IMR-90 (cell line): Measurements from ENCODE around the gene MTMR3. TPM values are rescaled to one million over a fixed set of nuclear protein-coding genes. Genes with fewer than 3 reads are reported as not detected.

ENCODE experiments used
- ATAC-seq: fragments of 200-7000 bp; cut with Tn5 transposase; 2 replicates; pipeline ENCODE4 v1.9.1; 2020; ENCODE audit warnings: low read depth, mild to moderate bottlenecking, moderate library complexity
- BruUV-seq: library from RNA; stranded (reverse); fragments of 400-500 nt; replicated peaks from 2 replicates; lab custom pipeline; 2021; lab: Mats Ljungman, UMichigan
- CTCF ChIA-PET: fragments of 300-600 bp; formaldehyde crosslinking; extraction: SDS; loops from one replicate; lab custom pipeline; 2021; ENCODE audit warnings: antibody characterized with exemption; lab: Yijun Ruan, JAX
- POLR2A ChIA-PET: fragments of 300-600 bp; sonication (Branson Sonifier 250); formaldehyde crosslinking; loops from one replicate; lab custom pipeline; 2022; ENCODE audit warnings: antibody characterized with exemption; ENCODE audit not compliant: unreplicated experiment; lab: Charles Lee
- DNase-seq: peaks from one replicate; pipeline ENCODE4 v3.0.0; 2013
- H2AFZ ChIP-seq: replicated peaks from 2 replicates; pipeline ENCODE3; 2013; ENCODE audit warnings: low read length, mild to moderate bottlenecking; ENCODE audit not compliant: poor library complexity
- H2AK5ac ChIP-seq: 2 replicates; pipeline ENCODE4 v1.6.1; 2013; ENCODE audit warnings: low read depth, low read length, inconsistent platforms
- H2AK9ac ChIP-seq: replicated peaks from 2 replicates; pipeline ENCODE3; 2013; ENCODE audit warnings: mild to moderate bottlenecking, low read depth, low read length, moderate library complexity; ENCODE audit not compliant: poor library complexity
- H2BK120ac ChIP-seq: 2 replicates; pipeline ENCODE4 v1.6.1; 2013; ENCODE audit warnings: low read depth, low read length, inconsistent platforms
- H2BK15ac ChIP-seq: 3 replicates; pipeline ENCODE4 v1.6.1; 2013; ENCODE audit warnings: low read depth, low read length, inconsistent platforms
- H2BK20ac ChIP-seq: 2 replicates; pipeline ENCODE4 v1.6.1; 2013; ENCODE audit warnings: low read depth, mild to moderate bottlenecking, inconsistent platforms, low read length, moderate library complexity
- H2BK5ac ChIP-seq: 2 replicates; pipeline ENCODE4 v1.6.1; 2013; ENCODE audit warnings: mild to moderate bottlenecking, low read depth, low read length, inconsistent platforms; ENCODE audit not compliant: poor library complexity, severe bottlenecking
- H3K14ac ChIP-seq: replicated peaks from 2 replicates; pipeline ENCODE4 v1.6.1; 2013; ENCODE audit warnings: low read depth, low read length, inconsistent platforms
- H3K18ac ChIP-seq: 2 replicates; pipeline ENCODE4 v1.6.1; 2013; ENCODE audit warnings: low read depth, low read length, control low read depth
- H3K23ac ChIP-seq: 2 replicates; pipeline ENCODE4 v1.6.1; 2013; ENCODE audit warnings: low read depth, low read length, inconsistent platforms
- H3K27ac ChIP-seq: 2 replicates; pipeline ENCODE4 v1.5.1; 2013; ENCODE audit warnings: mild to moderate bottlenecking, control low read depth, low read length; ENCODE audit not compliant: insufficient read depth
- H3K27me3 ChIP-seq: 2 replicates; pipeline ENCODE4 v1.6.1; 2013; ENCODE audit warnings: low read length; ENCODE audit not compliant: control insufficient read depth, insufficient read depth
- H3K36me3 ChIP-seq: 2 replicates; pipeline ENCODE4 v1.6.1; 2013; ENCODE audit warnings: low read length, mixed read lengths; ENCODE audit not compliant: control insufficient read depth, insufficient read depth
- H3K4ac ChIP-seq: 2 replicates; pipeline ENCODE4 v1.6.1; 2013; ENCODE audit warnings: low read depth, low read length, inconsistent platforms
- H3K4me1 ChIP-seq: 2 replicates; pipeline ENCODE4 v1.6.1; 2013; ENCODE audit warnings: low read length, mixed read lengths; ENCODE audit not compliant: control insufficient read depth, insufficient read depth
- H3K4me2 ChIP-seq: 2 replicates; pipeline ENCODE4 v1.6.1; 2013; ENCODE audit warnings: low read depth, mild to moderate bottlenecking, control low read depth, low read length, moderate library complexity
- H3K4me3 ChIP-seq: 2 replicates; pipeline ENCODE4 v1.5.1; 2013; ENCODE audit warnings: low read depth, mild to moderate bottlenecking, control low read depth, low read length, moderate library complexity; ENCODE audit not compliant: insufficient read depth
- H3K56ac ChIP-seq: 2 replicates; pipeline ENCODE4 v1.6.1; 2013; ENCODE audit warnings: low read length, inconsistent platforms; ENCODE audit not compliant: insufficient read depth; ENCODE audit errors: extremely low read depth
- H3K79me1 ChIP-seq, 2 experiments: 2 replicates each; pipeline ENCODE4 v1.6.1; 2013; ENCODE audit warnings: low read length in 2 of 2, inconsistent platforms in 1 of 2, low read depth in 1 of 2
- H3K9ac ChIP-seq: 2 replicates; pipeline ENCODE4 v1.6.1; 2013; ENCODE audit warnings: low read depth, low read length, control low read depth
- H3K9me1 ChIP-seq: 2 replicates; pipeline ENCODE4 v1.6.1; 2013; ENCODE audit warnings: low read length, inconsistent platforms; ENCODE audit not compliant: insufficient read depth
- H3K9me3 ChIP-seq: 2 replicates; pipeline ENCODE4 v1.6.1; 2013; ENCODE audit warnings: low read length; ENCODE audit not compliant: control insufficient read depth, insufficient read depth
- H4K20me1 ChIP-seq: 2 replicates; pipeline ENCODE4 v1.6.1; 2013; ENCODE audit warnings: low read length, inconsistent platforms; ENCODE audit not compliant: insufficient read depth
- H4K5ac ChIP-seq: 2 replicates; pipeline ENCODE4 v1.6.1; 2013; ENCODE audit warnings: mild to moderate bottlenecking, low read depth, low read length, control low read depth
- H4K8ac ChIP-seq, 2 experiments: 2 replicates each; pipeline ENCODE4 v1.6.1; 2013; ENCODE audit warnings: low read depth in 2 of 2, low read length in 2 of 2, control low read depth in 1 of 2, inconsistent platforms in 1 of 2
- H4K91ac ChIP-seq: 2 replicates; pipeline ENCODE4 v1.6.1; 2013; ENCODE audit warnings: low read depth, low read length, inconsistent platforms; ENCODE audit not compliant: insufficient read depth
- BHLHE40 ChIP-seq: fragments of 150-350 bp; IDR thresholded peaks from 2 replicates; pipeline ENCODE4 v1.6.1; 2016; ENCODE audit warnings: mild to moderate bottlenecking, low read depth, low read length
- CEBPB ChIP-seq: IDR thresholded peaks from 2 replicates; pipeline ENCODE4 v1.6.1; 2012; ENCODE audit warnings: low read depth, low read length, improper control_type of control experiment
- CHD1 ChIP-seq: IDR thresholded peaks from 2 replicates; pipeline ENCODE4 v1.6.1; 2012; ENCODE audit warnings: low read depth, low read length, improper control_type of control experiment
- FOS ChIP-seq: fragments of 150-350 bp; IDR thresholded peaks from 2 replicates; pipeline ENCODE4 v1.6.1; 2016; ENCODE audit warnings: low read depth, low read length
- MAFK ChIP-seq: IDR thresholded peaks from 2 replicates; pipeline ENCODE4 v1.6.1; 2012; ENCODE audit warnings: low read depth, low read length, improper control_type of control experiment
- MAZ ChIP-seq: IDR thresholded peaks from 2 replicates; pipeline ENCODE4 v1.6.1; 2012; ENCODE audit warnings: low read depth, mild to moderate bottlenecking, low read length, improper control_type of control experiment, moderate library complexity, borderline replicate concordance
- MXI1 ChIP-seq: IDR thresholded peaks from 2 replicates; pipeline ENCODE4 v1.6.1; 2012; ENCODE audit warnings: low read depth, mild to moderate bottlenecking, low read length, moderate library complexity, borderline replicate concordance
- NFE2L2 ChIP-seq: fragments of 150-350 bp; IDR thresholded peaks from 2 replicates; pipeline ENCODE4 v1.6.1; 2016; ENCODE audit warnings: low read depth, mild to moderate bottlenecking, low read length
- POLR2A ChIP-seq: IDR thresholded peaks from 2 replicates; pipeline ENCODE4 v1.6.1; 2012; ENCODE audit warnings: mild to moderate bottlenecking, low read depth, low read length
- RAD21 ChIP-seq: IDR thresholded peaks from 2 replicates; pipeline ENCODE4 v1.6.1; 2012; ENCODE audit warnings: low read length, improper control_type of control experiment
- RCOR1 ChIP-seq: IDR thresholded peaks from 2 replicates; pipeline ENCODE4 v1.6.1; 2012; ENCODE audit warnings: mild to moderate bottlenecking, low read length, improper control_type of control experiment; ENCODE audit not compliant: insufficient replicate concordance
- RFX5 ChIP-seq: IDR thresholded peaks from 2 replicates; pipeline ENCODE4 v1.8.0; 2012; ENCODE audit warnings: low read depth, mild to moderate bottlenecking, low read length, moderate library complexity
- SMC3 ChIP-seq: fragments of 150-350 bp; IDR thresholded peaks from 2 replicates; pipeline ENCODE4 v1.6.1; 2016; ENCODE audit warnings: low read depth, mild to moderate bottlenecking, antibody characterized with exemption, low read length, moderate library complexity
- USF2 ChIP-seq: fragments of 150-350 bp; IDR thresholded peaks from 2 replicates; pipeline ENCODE4 v1.6.1; 2017; ENCODE audit warnings: mild to moderate bottlenecking, antibody characterized with exemption, low read length, low read depth
- WGBS, 2 experiments: methylation state at CpG; one replicate each; pipeline versions ENCODE4 v1.1.5 to v1.1.7; 2013; ENCODE audit warnings: missing lambda C conversion rate in 2 of 2; ENCODE audit not compliant: insufficient read length in 1 of 2; ENCODE audit errors: extremely low coverage in 2 of 2; 5-methylcytosine and 5-hydroxymethylcytosine counted together
- dilution Hi-C: fragments of 300-500 bp; cut with HindIII; formaldehyde crosslinking; loops from one replicate; pipeline ENCODE4 v1.14.3; 2018; ENCODE audit warnings: low sequenced_read_pairs; ENCODE audit not compliant: unreplicated experiment
- in situ Hi-C: fragments of 300-500 bp; cut with MboI; formaldehyde crosslinking; loops from 3 replicates; pipeline ENCODE4 v1.14.3; 2019; ENCODE audit warnings: low sequenced_read_pairs, inconsistent platforms, mixed read lengths
- intact Hi-C: fragments of 100-400 bp; cut with micrococcal nuclease; formaldehyde crosslinking; loops from 2 replicates; pipeline ENCODE4 v1.10.0; 2022
- polyA plus RNA-seq, 3 experiments: library from polyadenylated mRNA; depleted of rRNA; stranded (reverse); fragments of >200 nt; gene quantifications; 2 replicates each; pipeline ENCODE4 v1.2.3, GENCODE V29; 2012; ENCODE audit warnings: low replicate concordance in 1 of 3
- total RNA-seq: library from RNA; depleted of rRNA; stranded (reverse); fragments of >200 nt; gene quantifications from 2 replicates; pipeline ENCODE4 v1.2.3, GENCODE V29; 2012
- TF ChIP-seq, protein P1 (sequence below): fragments of 150-350 bp; IDR thresholded peaks from 2 replicates; pipeline ENCODE4 v1.6.1; 2016; ENCODE audit warnings: low read depth, mild to moderate bottlenecking, low read length, moderate library complexity, borderline replicate concordance
- TF ChIP-seq, protein P2 (sequence below): conservative IDR thresholded peaks from 2 replicates; pipeline ENCODE4 v1.5.1; 2012; ENCODE audit warnings: mild to moderate bottlenecking, low read depth, low read length, improper control_type of control experiment

MTMR3 gene
- total and polyA plus RNA-seq, 2 of the 4 experiments (the other 2 are of a cell fraction) = 21.3 to 29.4 TPM

DNA sequence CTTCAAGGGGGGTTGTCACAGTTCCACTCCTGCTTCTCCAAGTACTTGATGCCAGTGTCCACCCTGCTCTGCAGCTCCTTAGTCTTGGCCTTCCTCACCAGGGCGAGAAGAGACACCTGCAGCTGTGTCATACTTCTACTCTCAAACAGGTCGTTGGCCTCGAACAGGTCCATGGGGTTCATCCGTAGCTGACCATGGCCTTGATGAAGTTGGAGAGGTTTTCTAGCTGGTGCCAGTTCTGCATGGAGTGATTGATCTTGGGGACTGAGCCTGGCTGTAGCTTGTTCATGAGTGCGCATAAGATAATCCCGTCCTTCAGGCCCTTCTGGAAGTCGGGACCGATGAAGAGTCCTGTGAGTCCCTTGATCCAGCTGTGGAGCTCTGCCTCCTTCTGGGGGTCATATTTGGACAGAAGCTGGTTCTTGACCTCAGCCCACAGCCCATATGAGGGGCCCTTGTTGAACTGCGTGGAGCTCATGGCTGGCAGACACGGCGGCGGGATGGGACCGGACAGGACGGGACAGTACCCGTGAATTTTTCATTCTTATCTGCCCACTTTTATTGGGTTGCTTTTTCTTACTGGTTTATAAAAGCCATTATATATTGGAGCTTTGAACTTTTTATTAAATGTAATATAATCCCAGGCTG, 163.9 kb downstream of the MTMR3 start:
- H2AFZ ChIP-seq = no peak overlapping the region
- no peak for ATAC-seq

More for the DNA sequence above, 163.9 kb downstream of the MTMR3 start:
- 88% methylated on average over 4 of the region's 15 CpGs; no CpG with 5 or more reads in 1 of the 2 experiments for WGBS, 2 experiments
- Histone ChIP-seq H3K14ac (no peak overlapping the region), H3K9me3 (no peaks in the 10 kb centered on the region), H3K23ac (no peak overlapping the region), H2BK20ac (no peak overlapping the region), H3K4ac (no peak overlapping the region), H3K4me3 (no peak overlapping the region), H2AK5ac (no peak overlapping the region), H2BK120ac (no peak overlapping the region), H3K4me1 (peaks cover 4% of the 10 kb centered on the region; the same call in 1 of the 2 replicates), H4K20me1 (no peaks in the 10 kb centered on the region), H3K27ac (no peak overlapping the region), H3K36me3 (no peaks in the 10 kb centered on the region), H4K5ac (no peak overlapping the region), H2BK15ac (no peak overlapping the region), H2AK9ac (no peak overlapping the region), H3K9me1 (peaks cover 2% of the 10 kb centered on the region), H3K79me1 (no peaks in the 10 kb centered on the region), H2BK5ac (no peak overlapping the region), H4K91ac (no peak overlapping the region), H4K8ac (no peak overlapping the region), H3K27me3 (no peaks in the 10 kb centered on the region), H3K56ac (no peak overlapping the region), H3K18ac (no peak overlapping the region), H3K9ac (no peak overlapping the region), H3K4me2 (no peak overlapping the region)
- in situ Hi-C loops = no loop called here
- no TSS peak for BruUV-seq
- intact Hi-C loops = no loop called here
- POLR2A ChIA-PET = no interaction called here
- CTCF ChIA-PET = interaction anchor here (0.5 kb wide), 1 partner anchor 1243 kb away, joined by 3 read pairs; no protein-coding TSS in a partner anchor
- DNase-seq = no peak
- dilution Hi-C loops = loop anchor here (25.0 kb wide), 1 partner anchor 360 kb away; no protein-coding TSS in a partner anchor
- no peak for TF ChIP-seq USF2
- TF ChIP-seq, protein P1, sequence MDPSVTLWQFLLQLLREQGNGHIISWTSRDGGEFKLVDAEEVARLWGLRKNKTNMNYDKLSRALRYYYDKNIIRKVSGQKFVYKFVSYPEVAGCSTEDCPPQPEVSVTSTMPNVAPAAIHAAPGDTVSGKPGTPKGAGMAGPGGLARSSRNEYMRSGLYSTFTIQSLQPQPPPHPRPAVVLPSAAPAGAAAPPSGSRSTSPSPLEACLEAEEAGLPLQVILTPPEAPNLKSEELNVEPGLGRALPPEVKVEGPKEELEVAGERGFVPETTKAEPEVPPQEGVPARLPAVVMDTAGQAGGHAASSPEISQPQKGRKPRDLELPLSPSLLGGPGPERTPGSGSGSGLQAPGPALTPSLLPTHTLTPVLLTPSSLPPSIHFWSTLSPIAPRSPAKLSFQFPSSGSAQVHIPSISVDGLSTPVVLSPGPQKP = no peak
- no peak for TF ChIP-seq MAZ
- no peak for TF ChIP-seq NFE2L2
- TF ChIP-seq MXI1 = no peak
- no peak for TF ChIP-seq BHLHE40
- no peak for TF ChIP-seq MAFK
- TF ChIP-seq CEBPB = no peak
- no peak for TF ChIP-seq RCOR1
- no peak for TF ChIP-seq RAD21
- TF ChIP-seq FOS = no peak
- TF ChIP-seq POLR2A = no peak
- no peak for TF ChIP-seq CHD1
- no peak for TF ChIP-seq SMC3
- no peak for TF ChIP-seq RFX5
- TF ChIP-seq, protein P2, sequence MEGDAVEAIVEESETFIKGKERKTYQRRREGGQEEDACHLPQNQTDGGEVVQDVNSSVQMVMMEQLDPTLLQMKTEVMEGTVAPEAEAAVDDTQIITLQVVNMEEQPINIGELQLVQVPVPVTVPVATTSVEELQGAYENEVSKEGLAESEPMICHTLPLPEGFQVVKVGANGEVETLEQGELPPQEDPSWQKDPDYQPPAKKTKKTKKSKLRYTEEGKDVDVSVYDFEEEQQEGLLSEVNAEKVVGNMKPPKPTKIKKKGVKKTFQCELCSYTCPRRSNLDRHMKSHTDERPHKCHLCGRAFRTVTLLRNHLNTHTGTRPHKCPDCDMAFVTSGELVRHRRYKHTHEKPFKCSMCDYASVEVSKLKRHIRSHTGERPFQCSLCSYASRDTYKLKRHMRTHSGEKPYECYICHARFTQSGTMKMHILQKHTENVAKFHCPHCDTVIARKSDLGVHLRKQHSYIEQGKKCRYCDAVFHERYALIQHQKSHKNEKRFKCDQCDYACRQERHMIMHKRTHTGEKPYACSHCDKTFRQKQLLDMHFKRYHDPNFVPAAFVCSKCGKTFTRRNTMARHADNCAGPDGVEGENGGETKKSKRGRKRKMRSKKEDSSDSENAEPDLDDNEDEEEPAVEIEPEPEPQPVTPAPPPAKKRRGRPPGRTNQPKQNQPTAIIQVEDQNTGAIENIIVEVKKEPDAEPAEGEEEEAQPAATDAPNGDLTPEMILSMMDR = no peak
